Measurements from ENCODE around the gene PLEKHS1. TPM values are rescaled to one million over a fixed set of nuclear protein-coding genes. Genes with fewer than 3 reads are reported as not detected.

Gene PLEKHS1
- total RNA-seq (under 1 TPM; 0.21 to 0.29 TPM), polyA plus RNA-seq (1 to 10 TPM in 1 of 2 donors, under 1 TPM in 1; 0.03 to 4.1 TPM)
- long read RNA-seq, donor 1: 0 reads
- long read RNA-seq, donor 2: 0 reads

DNA sequence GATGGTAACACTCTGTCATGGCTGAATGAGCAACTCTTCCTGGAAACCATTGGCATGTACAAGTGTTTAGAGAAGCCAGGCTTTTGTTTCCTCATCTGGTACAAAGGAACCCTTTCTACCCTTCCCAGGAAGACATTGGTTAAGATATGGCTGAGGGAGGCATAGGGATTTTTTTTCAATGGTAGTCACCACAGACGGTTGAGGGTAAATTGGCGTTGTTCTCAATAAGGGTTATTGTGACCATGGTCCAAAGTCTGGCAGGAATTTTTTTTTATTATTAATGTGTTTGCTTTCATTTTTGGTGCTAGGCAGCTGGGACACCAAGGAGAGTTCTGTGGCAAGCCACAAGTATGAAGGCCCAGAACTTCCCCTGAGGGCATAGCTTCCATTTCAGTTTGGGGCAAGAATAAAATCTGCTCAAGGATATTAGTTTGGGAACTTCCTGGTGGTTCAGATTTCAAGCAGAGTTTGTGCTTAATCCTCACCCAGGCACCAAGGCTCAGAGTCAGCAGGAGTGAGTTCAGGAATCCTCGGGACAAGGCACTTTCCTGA, at the start of gene PLEKHS1:
Gene PLEKHS1, plus strand, starts transcription at position 502 of the 552 bp plus-strand sequence. CDS start 3,596 bp downstream, outside the sequence.
- Histone ChIP-seq H3K4me1 (ENCODE audit: control insufficient read depth in 1 of 2, insufficient read depth in 2 of 2, low read length in 2 of 2) (no peaks in the 10 kb centered on the region), H3K27ac (ENCODE audit: low read depth in 1 of 2, low read length in 2 of 2) (no peak within 1 kb of the TSS), H3K27me3 (ENCODE audit: control insufficient read depth in 1 of 2, insufficient read depth in 2 of 2, low read length in 1 of 2) (no peaks in the 10 kb centered on the region), H3K36me3 (ENCODE audit: control insufficient read depth in 1 of 2, insufficient read depth in 2 of 2, low read length in 1 of 2) (no peaks in the 10 kb centered on the region), H3K9me3 (ENCODE audit: control insufficient read depth, low read length) (peaks cover 3% of the 10 kb centered on the region), H3K4me3 (ENCODE audit: low read length in 2 of 2) (no peak within 1 kb of the TSS)
- intact Hi-C loops (cut with DNase I): no loop called here
- no peak for ATAC-seq (ENCODE audit: low FRiP score)
- no peak for DNase-seq
- WGBS, 2 donors: 91 to 92% methylated on average over 3 of the region's 3 CpGs

GRCh38 chr10:113704637-113705343, 46.7 kb upstream of the PLEKHS1 start:
- ATAC-seq (ENCODE audit: low FRiP score): no peak
- H3K4me3 ChIP-seq (ENCODE audit: low read length in 2 of 2): no peak overlapping the region
- no peaks in the 10 kb centered on the region for H3K36me3 ChIP-seq (ENCODE audit: control insufficient read depth in 1 of 2, insufficient read depth in 2 of 2, low read length in 1 of 2)
- H3K27ac ChIP-seq (ENCODE audit: low read depth in 1 of 2, low read length in 2 of 2): no peak overlapping the region
- no peaks in the 10 kb centered on the region for H3K4me1 ChIP-seq (ENCODE audit: control insufficient read depth in 1 of 2, insufficient read depth in 2 of 2, low read length in 2 of 2)
- no peaks in the 10 kb centered on the region for H3K27me3 ChIP-seq (ENCODE audit: control insufficient read depth in 1 of 2, insufficient read depth in 2 of 2, low read length in 1 of 2)
- WGBS, 2 donors: 33 to 39% methylated on average over 6 of the region's 6 CpGs
- H3K9me3 ChIP-seq (ENCODE audit: control insufficient read depth, low read length): no peaks in the 10 kb centered on the region
- DNase-seq: no peak
- intact Hi-C loops (cut with DNase I): loop anchor here in 1 of 2 donors (10.0 kb wide), 2 partner anchors 90 to 400 kb away; no protein-coding TSS in a partner anchor

GRCh38 chr10:113705344-113705652, 46.2 kb upstream of the PLEKHS1 start:
- DNase-seq: no peak
- Histone ChIP-seq H3K27me3 (ENCODE audit: control insufficient read depth in 1 of 2, insufficient read depth in 2 of 2, low read length in 1 of 2) (no peaks in the 10 kb centered on the region), H3K27ac (ENCODE audit: low read depth in 1 of 2, low read length in 2 of 2) (no peak overlapping the region), H3K9me3 (ENCODE audit: control insufficient read depth, low read length) (no peaks in the 10 kb centered on the region), H3K4me3 (ENCODE audit: low read length in 2 of 2) (no peak overlapping the region), H3K4me1 (ENCODE audit: control insufficient read depth in 1 of 2, insufficient read depth in 2 of 2, low read length in 2 of 2) (peaks cover 0 to under 1% of the 10 kb centered on the region in 2 donors), H3K36me3 (ENCODE audit: control insufficient read depth in 1 of 2, insufficient read depth in 2 of 2, low read length in 1 of 2) (no peaks in the 10 kb centered on the region)
- intact Hi-C loops (cut with DNase I): loop anchor here in 1 of 2 donors (10.0 kb wide), 2 partner anchors 90 to 400 kb away; no protein-coding TSS in a partner anchor
- no peak for ATAC-seq (ENCODE audit: low FRiP score)

- Histone ChIP-seq H3K36me3 (ENCODE audit: control insufficient read depth in 1 of 2, insufficient read depth in 2 of 2, low read length in 1 of 2) (peaks cover 0 to 1% of the 10 kb centered on the region in 2 donors), H3K27me3 (ENCODE audit: control insufficient read depth in 1 of 2, insufficient read depth in 2 of 2, low read length in 1 of 2) (no peaks in the 10 kb centered on the region), H3K27ac (ENCODE audit: low read depth in 1 of 2, low read length in 2 of 2) (no peak overlapping the region), H3K4me3 (ENCODE audit: low read length in 2 of 2) (no peak overlapping the region), H3K4me1 (ENCODE audit: control insufficient read depth in 1 of 2, insufficient read depth in 2 of 2, low read length in 2 of 2) (peaks cover 0 to 2% of the 10 kb centered on the region in 2 donors), H3K9me3 (ENCODE audit: control insufficient read depth, low read length) (no peaks in the 10 kb centered on the region)
- 76 to 80% methylated on average over 5 of the region's 5 CpGs for WGBS, 2 donors
- ATAC-seq (ENCODE audit: low FRiP score): no peak
- DNase-seq: no peak
- intact Hi-C loops (cut with DNase I): loop anchor here in 1 of 2 donors (10.0 kb wide), 2 partner anchors 88 to 398 kb away; no protein-coding TSS in a partner anchor
Observed at GRCh38 chr10:113706623-113707022, 44.9 kb upstream of the PLEKHS1 start.

GRCh38 chr10:113708640-113709039, 42.8 kb upstream of the PLEKHS1 start:
- no peak for DNase-seq
- Histone ChIP-seq H3K4me3 (ENCODE audit: low read length in 2 of 2) (no peak overlapping the region), H3K9me3 (ENCODE audit: control insufficient read depth, low read length) (no peaks in the 10 kb centered on the region), H3K36me3 (ENCODE audit: control insufficient read depth in 1 of 2, insufficient read depth in 2 of 2, low read length in 1 of 2) (peaks cover 0 to 2% of the 10 kb centered on the region in 2 donors), H3K27me3 (ENCODE audit: control insufficient read depth in 1 of 2, insufficient read depth in 2 of 2, low read length in 1 of 2) (no peaks in the 10 kb centered on the region), H3K4me1 (ENCODE audit: control insufficient read depth in 1 of 2, insufficient read depth in 2 of 2, low read length in 2 of 2) (peaks cover 0 to 2% of the 10 kb centered on the region in 2 donors), H3K27ac (ENCODE audit: low read depth in 1 of 2, low read length in 2 of 2) (no peak overlapping the region)
- intact Hi-C loops (cut with DNase I): loop anchor here in 1 of 2 donors (10.0 kb wide), 2 partner anchors 86 to 396 kb away; no protein-coding TSS in a partner anchor
- WGBS, 2 donors: 95% methylated on average over 6 of the region's 6 CpGs
- no peak for ATAC-seq (ENCODE audit: low FRiP score)

GRCh38 chr10:113709221-113709838, 42.2 kb upstream of the PLEKHS1 start:
- 50 to 59% methylated on average over 8 of the region's 8 CpGs for WGBS, 2 donors
- no peaks in the 10 kb centered on the region for H3K9me3 ChIP-seq (ENCODE audit: control insufficient read depth, low read length)
- no peak overlapping the region for H3K4me3 ChIP-seq (ENCODE audit: low read length in 2 of 2)
- no peak overlapping the region for H3K27ac ChIP-seq (ENCODE audit: low read depth in 1 of 2, low read length in 2 of 2)
- H3K27me3 ChIP-seq (ENCODE audit: control insufficient read depth in 1 of 2, insufficient read depth in 2 of 2, low read length in 1 of 2): no peaks in the 10 kb centered on the region
- intact Hi-C loops (cut with DNase I): loop anchor here in 1 of 2 donors (10.0 kb wide), 2 partner anchors 85 to 395 kb away; no protein-coding TSS in a partner anchor
- H3K4me1 ChIP-seq (ENCODE audit: control insufficient read depth in 1 of 2, insufficient read depth in 2 of 2, low read length in 2 of 2): peaks cover 0 to 2% of the 10 kb centered on the region in 2 donors
- ATAC-seq (ENCODE audit: low FRiP score) (no peak), DNase-seq (no peak)
- peaks cover 0 to 2% of the 10 kb centered on the region in 2 donors for H3K36me3 ChIP-seq (ENCODE audit: control insufficient read depth in 1 of 2, insufficient read depth in 2 of 2, low read length in 1 of 2)

GRCh38 chr10:113711142-113711541, 40.3 kb upstream of the PLEKHS1 start:
- intact Hi-C loops (cut with DNase I): no loop called here
- WGBS, 2 donors: 75 to 78% methylated on average over 2 of the region's 2 CpGs

GRCh38 chr10:113712024-113712423, 39.5 kb upstream of the PLEKHS1 start:
- Histone ChIP-seq H3K36me3 (ENCODE audit: control insufficient read depth in 1 of 2, insufficient read depth in 2 of 2, low read length in 1 of 2) (peaks cover 0 to 2% of the 10 kb centered on the region in 2 donors), H3K27me3 (ENCODE audit: control insufficient read depth in 1 of 2, insufficient read depth in 2 of 2, low read length in 1 of 2) (no peaks in the 10 kb centered on the region), H3K4me3 (ENCODE audit: low read length in 2 of 2) (no peak overlapping the region), H3K9me3 (ENCODE audit: control insufficient read depth, low read length) (no peaks in the 10 kb centered on the region), H3K4me1 (ENCODE audit: control insufficient read depth in 1 of 2, insufficient read depth in 2 of 2, low read length in 2 of 2) (peaks cover 0 to 2% of the 10 kb centered on the region in 2 donors), H3K27ac (ENCODE audit: low read depth in 1 of 2, low read length in 2 of 2) (no peak overlapping the region)
- ATAC-seq (ENCODE audit: low FRiP score) (no peak), DNase-seq (no peak)
- 92 to 97% methylated on average over 3 of the region's 3 CpGs for WGBS, 2 donors
- intact Hi-C loops (cut with DNase I): no loop called here

More at GRCh38 chr10:113711142-113711541, 40.3 kb upstream of the PLEKHS1 start:
- peaks cover 0 to 2% of the 10 kb centered on the region in 2 donors for H3K36me3 ChIP-seq (ENCODE audit: control insufficient read depth in 1 of 2, insufficient read depth in 2 of 2, low read length in 1 of 2)
- H3K4me1 ChIP-seq (ENCODE audit: control insufficient read depth in 1 of 2, insufficient read depth in 2 of 2, low read length in 2 of 2): peaks cover 0 to 2% of the 10 kb centered on the region in 2 donors
- no peak overlapping the region for H3K27ac ChIP-seq (ENCODE audit: low read depth in 1 of 2, low read length in 2 of 2)
- no peaks in the 10 kb centered on the region for H3K27me3 ChIP-seq (ENCODE audit: control insufficient read depth in 1 of 2, insufficient read depth in 2 of 2, low read length in 1 of 2)
- ATAC-seq (ENCODE audit: low FRiP score) (no peak), DNase-seq (no peak)
- H3K4me3 ChIP-seq (ENCODE audit: low read length in 2 of 2): no peak overlapping the region
- H3K9me3 ChIP-seq (ENCODE audit: control insufficient read depth, low read length): no peaks in the 10 kb centered on the region

Measured in aorta (tissue), 5 donors.